WTC11 (cell line): Measurements from ENCODE around the gene NRXN2. TPM values are rescaled to one million over a fixed set of nuclear protein-coding genes. Genes with fewer than 3 reads are reported as not detected.

Experiments used
- ATF1 ChIP-seq: sonication (generic); formaldehyde crosslinking; IDR thresholded peaks from 2 replicates; pipeline ENCODE4 v1.8.1; 2023; ENCODE audit warnings: mild to moderate bottlenecking, moderate library complexity, missing genetic modification reagents
- CREB1 ChIP-seq: sonication (generic); formaldehyde crosslinking; IDR thresholded peaks from 2 replicates; pipeline ENCODE4 v1.8.0; 2023; ENCODE audit warnings: mild to moderate bottlenecking, missing genetic modification reagents
- CREM ChIP-seq: sonication (generic); formaldehyde crosslinking; IDR thresholded peaks from 2 replicates; pipeline ENCODE4 v1.8.1; 2022; ENCODE audit warnings: mild to moderate bottlenecking, missing genetic modification reagents, moderate library complexity
- GABPB1 ChIP-seq: sonication (generic); formaldehyde crosslinking; IDR thresholded peaks from 2 replicates; pipeline ENCODE4 v1.8.1; 2023; ENCODE audit warnings: mild to moderate bottlenecking, missing genetic modification reagents
- KAT7 ChIP-seq: sonication (generic); formaldehyde crosslinking; IDR thresholded peaks from 2 replicates; pipeline ENCODE4 v1.8.1; 2023; ENCODE audit warnings: missing genetic modification reagents, mild to moderate bottlenecking, borderline replicate concordance
- MYBL2 ChIP-seq: sonication (generic); formaldehyde crosslinking; IDR thresholded peaks from 2 replicates; pipeline ENCODE4 v1.8.1; 2023; ENCODE audit warnings: mild to moderate bottlenecking, moderate library complexity, missing genetic modification reagents
- NFATC4 ChIP-seq: fragments of 250-450 bp; sonication (Bioruptor Pico); IDR thresholded peaks from 2 replicates; pipeline ENCODE4 v1.9.0; 2021; ENCODE audit warnings: mild to moderate bottlenecking
- NR1H2 ChIP-seq: sonication (generic); formaldehyde crosslinking; IDR thresholded peaks from 2 replicates; pipeline ENCODE4 v1.9.0; 2021; ENCODE audit warnings: mild to moderate bottlenecking, moderate library complexity, missing genetic modification reagents
- NR3C1 ChIP-seq: sonication (generic); formaldehyde crosslinking; conservative IDR thresholded peaks from 2 replicates; pipeline ENCODE4 v1.8.1; 2023; ENCODE audit warnings: low read depth, mild to moderate bottlenecking, missing genetic modification reagents
- SMAD4 ChIP-seq: sonication (generic); formaldehyde crosslinking; IDR thresholded peaks from 2 replicates; pipeline ENCODE4 v1.8.0; 2022; ENCODE audit warnings: mild to moderate bottlenecking, missing genetic modification reagents
- SOX15 ChIP-seq: fragments of 250-450 bp; sonication (Bioruptor Pico); IDR thresholded peaks from 2 replicates; pipeline ENCODE4 v1.9.0; 2021; ENCODE audit warnings: mild to moderate bottlenecking
- SP1 ChIP-seq: sonication (generic); formaldehyde crosslinking; conservative IDR thresholded peaks from 2 replicates; pipeline ENCODE4 v1.8.1; 2022; ENCODE audit warnings: missing genetic modification reagents
- ZNF232 ChIP-seq: sonication (generic); formaldehyde crosslinking; IDR thresholded peaks from 2 replicates; pipeline ENCODE4 v1.8.0; 2022; ENCODE audit warnings: mild to moderate bottlenecking, missing genetic modification reagents
- ZNF263 ChIP-seq: sonication (generic); formaldehyde crosslinking; IDR thresholded peaks from 2 replicates; pipeline ENCODE4 v1.8.1; 2022; ENCODE audit warnings: low read depth, mild to moderate bottlenecking, moderate library complexity, missing genetic modification reagents
- total RNA-seq: library from RNA; stranded (reverse); gene quantifications from 3 replicates; pipeline ENCODE4 v1.2.3, GENCODE V29; 2021
- TF ChIP-seq, protein P1 (sequence below): sonication (generic); formaldehyde crosslinking; IDR thresholded peaks from 2 replicates; pipeline ENCODE4 v1.8.0; 2022; ENCODE audit warnings: mild to moderate bottlenecking, missing genetic modification reagents
- TF ChIP-seq, protein P2 (sequence below): sonication (generic); formaldehyde crosslinking; IDR thresholded peaks from 2 replicates; pipeline ENCODE4 v1.8.1; 2023; ENCODE audit warnings: mild to moderate bottlenecking, missing genetic modification reagents, moderate library complexity
- TF ChIP-seq, protein P3 (sequence below): sonication (generic); formaldehyde crosslinking; IDR thresholded peaks from 2 replicates; pipeline ENCODE4 v1.8.1; 2022; ENCODE audit warnings: low read depth, missing genetic modification reagents, borderline replicate concordance
- TF ChIP-seq, protein P4 (sequence below): sonication (generic); formaldehyde crosslinking; conservative IDR thresholded peaks from 2 replicates; pipeline ENCODE4 v1.8.1; 2023; ENCODE audit warnings: mild to moderate bottlenecking, low read depth, missing genetic modification reagents, moderate library complexity
- TF ChIP-seq, protein P5 (sequence below): sonication (generic); formaldehyde crosslinking; IDR thresholded peaks from 2 replicates; pipeline ENCODE4 v1.8.0; 2023; ENCODE audit warnings: missing genetic modification reagents
- TF ChIP-seq, protein P6 (sequence below): fragments of 200-600 bp; IDR thresholded peaks from 2 replicates; pipeline ENCODE4 v1.8.0; 2022; ENCODE audit warnings: antibody characterized with exemption
- TF ChIP-seq, protein P7 (sequence below): fragments of 250-450 bp; sonication (Bioruptor Pico); IDR thresholded peaks from 2 replicates; pipeline ENCODE4 v1.9.0; 2021; ENCODE audit warnings: moderate library complexity, mild to moderate bottlenecking, inconsistent platforms, borderline replicate concordance
- TF ChIP-seq, protein P8 (sequence below): fragments of 250-450 bp; sonication (Bioruptor Pico); IDR thresholded peaks from 2 replicates; pipeline ENCODE4 v1.8.0; 2021; ENCODE audit warnings: mild to moderate bottlenecking
- TF ChIP-seq, protein P9 (sequence below): fragments of 250-450 bp; sonication (Bioruptor Pico); conservative IDR thresholded peaks from 2 replicates; pipeline ENCODE4 v1.9.0; 2021; ENCODE audit warnings: mild to moderate bottlenecking
- TF ChIP-seq, protein P10 (sequence below): sonication (generic); formaldehyde crosslinking; IDR thresholded peaks from 2 replicates; pipeline ENCODE4 v1.8.1; 2023; ENCODE audit warnings: mild to moderate bottlenecking, moderate library complexity, missing genetic modification reagents

The NRXN2 gene
- total RNA-seq, 1 experiment from 2014 or later, result 8.6 TPM

DNA sequence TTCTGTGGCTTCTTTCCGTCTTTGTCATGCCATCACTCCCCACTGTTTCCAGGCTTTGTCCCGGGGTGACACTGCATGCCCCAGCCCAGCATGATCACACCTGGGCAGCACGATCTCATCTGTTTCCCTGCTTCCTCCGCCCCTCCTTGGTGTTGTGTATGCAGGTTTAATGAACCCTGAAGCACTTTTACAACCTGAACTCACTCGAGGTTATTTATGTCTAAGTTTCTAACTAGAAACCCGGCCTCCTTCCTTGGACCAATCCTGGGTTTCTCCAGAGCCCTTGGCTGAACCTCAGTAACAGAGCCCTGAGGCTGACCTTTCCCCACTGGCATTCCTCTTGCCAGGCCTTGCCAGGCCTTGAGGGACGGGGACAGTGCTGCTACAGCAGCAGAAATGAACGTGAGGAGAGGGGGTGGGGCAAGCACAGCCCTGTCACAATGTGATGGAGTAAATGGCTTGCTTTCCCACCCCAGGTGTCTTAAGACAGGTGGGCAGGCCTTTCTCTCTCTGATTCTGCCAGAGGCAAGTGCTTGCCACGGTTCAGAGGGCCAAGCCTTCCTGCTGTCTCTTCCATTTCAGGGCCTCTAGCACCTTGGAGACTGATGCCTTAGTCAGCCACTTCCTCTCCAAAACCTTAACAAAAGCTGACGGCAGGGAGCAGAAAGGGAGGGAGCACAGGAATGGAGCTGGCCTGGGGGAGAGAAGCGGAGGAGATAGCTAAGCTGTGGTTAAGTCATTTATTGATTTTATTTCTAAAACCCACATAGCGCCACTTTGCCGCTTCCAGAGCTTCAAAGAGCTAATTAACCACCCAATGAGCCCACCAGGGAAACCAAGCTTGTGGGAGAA is 39.9 kb upstream of the NRXN2 start (continued):
- TF ChIP-seq, protein P1, sequence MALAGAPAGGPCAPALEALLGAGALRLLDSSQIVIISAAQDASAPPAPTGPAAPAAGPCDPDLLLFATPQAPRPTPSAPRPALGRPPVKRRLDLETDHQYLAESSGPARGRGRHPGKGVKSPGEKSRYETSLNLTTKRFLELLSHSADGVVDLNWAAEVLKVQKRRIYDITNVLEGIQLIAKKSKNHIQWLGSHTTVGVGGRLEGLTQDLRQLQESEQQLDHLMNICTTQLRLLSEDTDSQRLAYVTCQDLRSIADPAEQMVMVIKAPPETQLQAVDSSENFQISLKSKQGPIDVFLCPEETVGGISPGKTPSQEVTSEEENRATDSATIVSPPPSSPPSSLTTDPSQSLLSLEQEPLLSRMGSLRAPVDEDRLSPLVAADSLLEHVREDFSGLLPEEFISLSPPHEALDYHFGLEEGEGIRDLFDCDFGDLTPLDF (CRISPR knock-in tag), result no peak
- TF ChIP-seq NR1H2 (no peak), NR3C1 (CRISPR knock-in tag) (no peak), ATF1 (CRISPR knock-in tag) (no peak), KAT7 (CRISPR knock-in tag) (no peak), ZNF263 (CRISPR knock-in tag) (no peak), SP1 (CRISPR knock-in tag) (peak; percentile 29), NFATC4 (CRISPR knock-in tag) (no peak), SMAD4 (CRISPR knock-in tag) (no peak), GABPB1 (CRISPR knock-in tag) (no peak), CREM (no peak), MYBL2 (CRISPR knock-in tag) (no peak), ZNF232 (no peak), SOX15 (CRISPR knock-in tag) (no peak), CREB1 (CRISPR knock-in tag) (no peak)
- TF ChIP-seq, protein P2, sequence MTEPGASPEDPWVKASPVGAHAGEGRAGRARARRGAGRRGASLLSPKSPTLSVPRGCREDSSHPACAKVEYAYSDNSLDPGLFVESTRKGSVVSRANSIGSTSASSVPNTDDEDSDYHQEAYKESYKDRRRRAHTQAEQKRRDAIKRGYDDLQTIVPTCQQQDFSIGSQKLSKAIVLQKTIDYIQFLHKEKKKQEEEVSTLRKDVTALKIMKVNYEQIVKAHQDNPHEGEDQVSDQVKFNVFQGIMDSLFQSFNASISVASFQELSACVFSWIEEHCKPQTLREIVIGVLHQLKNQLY (CRISPR knock-in tag), result no peak
- TF ChIP-seq, protein P3, sequence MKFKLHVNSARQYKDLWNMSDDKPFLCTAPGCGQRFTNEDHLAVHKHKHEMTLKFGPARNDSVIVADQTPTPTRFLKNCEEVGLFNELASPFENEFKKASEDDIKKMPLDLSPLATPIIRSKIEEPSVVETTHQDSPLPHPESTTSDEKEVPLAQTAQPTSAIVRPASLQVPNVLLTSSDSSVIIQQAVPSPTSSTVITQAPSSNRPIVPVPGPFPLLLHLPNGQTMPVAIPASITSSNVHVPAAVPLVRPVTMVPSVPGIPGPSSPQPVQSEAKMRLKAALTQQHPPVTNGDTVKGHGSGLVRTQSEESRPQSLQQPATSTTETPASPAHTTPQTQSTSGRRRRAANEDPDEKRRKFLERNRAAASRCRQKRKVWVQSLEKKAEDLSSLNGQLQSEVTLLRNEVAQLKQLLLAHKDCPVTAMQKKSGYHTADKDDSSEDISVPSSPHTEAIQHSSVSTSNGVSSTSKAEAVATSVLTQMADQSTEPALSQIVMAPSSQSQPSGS (CRISPR knock-in tag), result no peak
- TF ChIP-seq, protein P4, sequence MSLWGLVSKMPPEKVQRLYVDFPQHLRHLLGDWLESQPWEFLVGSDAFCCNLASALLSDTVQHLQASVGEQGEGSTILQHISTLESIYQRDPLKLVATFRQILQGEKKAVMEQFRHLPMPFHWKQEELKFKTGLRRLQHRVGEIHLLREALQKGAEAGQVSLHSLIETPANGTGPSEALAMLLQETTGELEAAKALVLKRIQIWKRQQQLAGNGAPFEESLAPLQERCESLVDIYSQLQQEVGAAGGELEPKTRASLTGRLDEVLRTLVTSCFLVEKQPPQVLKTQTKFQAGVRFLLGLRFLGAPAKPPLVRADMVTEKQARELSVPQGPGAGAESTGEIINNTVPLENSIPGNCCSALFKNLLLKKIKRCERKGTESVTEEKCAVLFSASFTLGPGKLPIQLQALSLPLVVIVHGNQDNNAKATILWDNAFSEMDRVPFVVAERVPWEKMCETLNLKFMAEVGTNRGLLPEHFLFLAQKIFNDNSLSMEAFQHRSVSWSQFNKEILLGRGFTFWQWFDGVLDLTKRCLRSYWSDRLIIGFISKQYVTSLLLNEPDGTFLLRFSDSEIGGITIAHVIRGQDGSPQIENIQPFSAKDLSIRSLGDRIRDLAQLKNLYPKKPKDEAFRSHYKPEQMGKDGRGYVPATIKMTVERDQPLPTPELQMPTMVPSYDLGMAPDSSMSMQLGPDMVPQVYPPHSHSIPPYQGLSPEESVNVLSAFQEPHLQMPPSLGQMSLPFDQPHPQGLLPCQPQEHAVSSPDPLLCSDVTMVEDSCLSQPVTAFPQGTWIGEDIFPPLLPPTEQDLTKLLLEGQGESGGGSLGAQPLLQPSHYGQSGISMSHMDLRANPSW (CRISPR knock-in tag), result no peak
- TF ChIP-seq, protein P5, sequence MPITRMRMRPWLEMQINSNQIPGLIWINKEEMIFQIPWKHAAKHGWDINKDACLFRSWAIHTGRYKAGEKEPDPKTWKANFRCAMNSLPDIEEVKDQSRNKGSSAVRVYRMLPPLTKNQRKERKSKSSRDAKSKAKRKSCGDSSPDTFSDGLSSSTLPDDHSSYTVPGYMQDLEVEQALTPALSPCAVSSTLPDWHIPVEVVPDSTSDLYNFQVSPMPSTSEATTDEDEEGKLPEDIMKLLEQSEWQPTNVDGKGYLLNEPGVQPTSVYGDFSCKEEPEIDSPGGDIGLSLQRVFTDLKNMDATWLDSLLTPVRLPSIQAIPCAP (CRISPR knock-in tag), result no peak
- TF ChIP-seq, protein P6, sequence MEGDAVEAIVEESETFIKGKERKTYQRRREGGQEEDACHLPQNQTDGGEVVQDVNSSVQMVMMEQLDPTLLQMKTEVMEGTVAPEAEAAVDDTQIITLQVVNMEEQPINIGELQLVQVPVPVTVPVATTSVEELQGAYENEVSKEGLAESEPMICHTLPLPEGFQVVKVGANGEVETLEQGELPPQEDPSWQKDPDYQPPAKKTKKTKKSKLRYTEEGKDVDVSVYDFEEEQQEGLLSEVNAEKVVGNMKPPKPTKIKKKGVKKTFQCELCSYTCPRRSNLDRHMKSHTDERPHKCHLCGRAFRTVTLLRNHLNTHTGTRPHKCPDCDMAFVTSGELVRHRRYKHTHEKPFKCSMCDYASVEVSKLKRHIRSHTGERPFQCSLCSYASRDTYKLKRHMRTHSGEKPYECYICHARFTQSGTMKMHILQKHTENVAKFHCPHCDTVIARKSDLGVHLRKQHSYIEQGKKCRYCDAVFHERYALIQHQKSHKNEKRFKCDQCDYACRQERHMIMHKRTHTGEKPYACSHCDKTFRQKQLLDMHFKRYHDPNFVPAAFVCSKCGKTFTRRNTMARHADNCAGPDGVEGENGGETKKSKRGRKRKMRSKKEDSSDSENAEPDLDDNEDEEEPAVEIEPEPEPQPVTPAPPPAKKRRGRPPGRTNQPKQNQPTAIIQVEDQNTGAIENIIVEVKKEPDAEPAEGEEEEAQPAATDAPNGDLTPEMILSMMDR, result no peak
- TF ChIP-seq, protein P7, sequence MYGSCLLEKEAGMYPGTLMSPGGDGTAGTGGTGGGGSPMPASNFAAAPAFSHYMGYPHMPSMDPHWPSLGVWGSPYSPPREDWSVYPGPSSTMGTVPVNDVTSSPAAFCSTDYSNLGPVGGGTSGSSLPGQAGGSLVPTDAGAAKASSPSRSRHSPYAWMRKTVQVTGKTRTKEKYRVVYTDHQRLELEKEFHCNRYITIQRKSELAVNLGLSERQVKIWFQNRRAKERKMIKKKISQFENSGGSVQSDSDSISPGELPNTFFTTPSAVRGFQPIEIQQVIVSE (CRISPR knock-in tag), result no peak
- TF ChIP-seq, protein P8, sequence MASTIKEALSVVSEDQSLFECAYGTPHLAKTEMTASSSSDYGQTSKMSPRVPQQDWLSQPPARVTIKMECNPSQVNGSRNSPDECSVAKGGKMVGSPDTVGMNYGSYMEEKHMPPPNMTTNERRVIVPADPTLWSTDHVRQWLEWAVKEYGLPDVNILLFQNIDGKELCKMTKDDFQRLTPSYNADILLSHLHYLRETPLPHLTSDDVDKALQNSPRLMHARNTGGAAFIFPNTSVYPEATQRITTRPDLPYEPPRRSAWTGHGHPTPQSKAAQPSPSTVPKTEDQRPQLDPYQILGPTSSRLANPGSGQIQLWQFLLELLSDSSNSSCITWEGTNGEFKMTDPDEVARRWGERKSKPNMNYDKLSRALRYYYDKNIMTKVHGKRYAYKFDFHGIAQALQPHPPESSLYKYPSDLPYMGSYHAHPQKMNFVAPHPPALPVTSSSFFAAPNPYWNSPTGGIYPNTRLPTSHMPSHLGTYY (CRISPR knock-in tag), result peak; percentile 56; the same call in 1 of the 2 replicates
- TF ChIP-seq, protein P9, sequence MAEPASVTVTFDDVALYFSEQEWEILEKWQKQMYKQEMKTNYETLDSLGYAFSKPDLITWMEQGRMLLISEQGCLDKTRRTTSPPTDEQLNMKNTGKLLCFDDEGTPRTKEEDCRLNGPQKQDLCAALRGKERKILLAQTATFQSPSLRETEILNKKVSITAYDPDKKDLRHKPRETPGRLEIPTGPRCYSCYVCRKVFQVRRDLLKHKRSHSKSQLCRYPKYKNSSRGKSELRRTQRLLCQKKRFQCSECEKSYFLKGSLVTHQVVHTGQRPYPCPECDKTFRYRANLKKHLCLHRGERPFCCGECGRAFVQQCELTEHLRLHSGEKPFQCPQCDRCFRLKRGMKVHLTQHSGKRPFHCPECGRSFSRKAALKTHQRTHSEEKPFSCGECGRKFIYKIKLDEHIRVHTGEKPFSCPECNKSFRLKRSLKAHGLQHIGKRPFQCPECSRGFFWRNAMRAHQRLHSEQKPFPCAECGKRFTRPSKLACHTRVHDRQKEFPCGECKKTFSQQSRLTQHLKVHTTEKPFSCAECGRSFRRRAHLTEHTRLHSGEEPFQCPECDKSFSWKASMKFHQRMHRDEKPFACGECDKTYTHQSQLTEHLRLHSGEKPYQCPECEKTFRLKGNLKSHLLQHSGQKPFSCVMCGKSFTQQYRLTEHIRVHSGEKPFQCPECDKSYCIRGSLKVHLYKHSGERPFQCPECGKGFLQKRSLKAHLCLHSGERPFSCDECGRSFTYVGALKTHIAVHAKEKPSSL, result no peak
- TF ChIP-seq, protein P10, sequence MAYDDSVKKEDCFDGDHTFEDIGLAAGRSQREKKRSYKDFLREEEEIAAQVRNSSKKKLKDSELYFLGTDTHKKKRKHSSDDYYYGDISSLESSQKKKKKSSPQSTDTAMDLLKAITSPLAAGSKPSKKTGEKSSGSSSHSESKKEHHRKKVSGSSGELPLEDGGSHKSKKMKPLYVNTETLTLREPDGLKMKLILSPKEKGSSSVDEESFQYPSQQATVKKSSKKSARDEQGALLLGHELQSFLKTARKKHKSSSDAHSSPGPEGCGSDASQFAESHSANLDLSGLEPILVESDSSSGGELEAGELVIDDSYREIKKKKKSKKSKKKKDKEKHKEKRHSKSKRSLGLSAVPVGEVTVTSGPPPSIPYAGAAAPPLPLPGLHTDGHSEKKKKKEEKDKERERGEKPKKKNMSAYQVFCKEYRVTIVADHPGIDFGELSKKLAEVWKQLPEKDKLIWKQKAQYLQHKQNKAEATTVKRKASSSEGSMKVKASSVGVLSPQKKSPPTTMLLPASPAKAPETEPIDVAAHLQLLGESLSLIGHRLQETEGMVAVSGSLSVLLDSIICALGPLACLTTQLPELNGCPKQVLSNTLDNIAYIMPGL (CRISPR knock-in tag), result no peak
